Measurements from ENCODE around the gene LOXHD1.

LOXHD1 gene

GRCh38 chr18:46559946-46560670, 96.9 kb downstream of the LOXHD1 start:
- Mint-ChIP-seq H3K36me3 (no peaks in the 10 kb centered on the region), H3K4me1 (no peaks in the 10 kb centered on the region), H3K27me3 (peaks cover 1% of the 10 kb centered on the region), H3K9me3 (no peaks in the 10 kb centered on the region), H3K27ac (no peak overlapping the region), H3K4me3 (no peak overlapping the region)

GRCh38 chr18:46559296-46559695, 97.7 kb downstream of the LOXHD1 start:
- Mint-ChIP-seq H3K36me3 (no peaks in the 10 kb centered on the region), H3K27me3 (no peaks in the 10 kb centered on the region), H3K27ac (no peak overlapping the region), H3K9me3 (no peaks in the 10 kb centered on the region), H3K4me3 (no peak overlapping the region), H3K4me1 (no peaks in the 10 kb centered on the region)

- H3K27ac Mint-ChIP-seq, result no peak overlapping the region
- no peaks in the 10 kb centered on the region for H3K36me3 Mint-ChIP-seq
- H3K4me1 Mint-ChIP-seq, result no peaks in the 10 kb centered on the region
- H3K4me3 Mint-ChIP-seq, result no peak overlapping the region
- no peaks in the 10 kb centered on the region for H3K9me3 Mint-ChIP-seq
- H3K27me3 Mint-ChIP-seq, result no peaks in the 10 kb centered on the region
Observed at GRCh38 chr18:46556590-46557206, 100.3 kb downstream of the LOXHD1 start.

GRCh38 chr18:46555724-46556123, 101.3 kb downstream of the LOXHD1 start:
- H3K4me3 Mint-ChIP-seq, result no peak overlapping the region
- no peaks in the 10 kb centered on the region for H3K9me3 Mint-ChIP-seq
- no peak overlapping the region for H3K27ac Mint-ChIP-seq
- H3K36me3 Mint-ChIP-seq, result no peaks in the 10 kb centered on the region
- no peaks in the 10 kb centered on the region for H3K27me3 Mint-ChIP-seq
- H3K4me1 Mint-ChIP-seq, result no peaks in the 10 kb centered on the region

GRCh38 chr18:46555213-46555612, 101.8 kb downstream of the LOXHD1 start:
- no peak overlapping the region for H3K27ac Mint-ChIP-seq

GRCh38 chr18:46554406-46555080, 102.5 kb downstream of the LOXHD1 start:
- Mint-ChIP-seq H3K4me3 (no peak overlapping the region), H3K27ac (no peak overlapping the region), H3K4me1 (no peaks in the 10 kb centered on the region), H3K9me3 (no peaks in the 10 kb centered on the region), H3K27me3 (no peaks in the 10 kb centered on the region), H3K36me3 (no peaks in the 10 kb centered on the region)

More at GRCh38 chr18:46555213-46555612, 101.8 kb downstream of the LOXHD1 start:
- Mint-ChIP-seq H3K4me1 (no peaks in the 10 kb centered on the region), H3K27me3 (no peaks in the 10 kb centered on the region), H3K36me3 (no peaks in the 10 kb centered on the region), H3K9me3 (no peaks in the 10 kb centered on the region), H3K4me3 (no peak overlapping the region)

- H3K4me1 Mint-ChIP-seq, result no peaks in the 10 kb centered on the region
- H3K9me3 Mint-ChIP-seq, result no peaks in the 10 kb centered on the region
- H3K27ac Mint-ChIP-seq, result no peak overlapping the region
- no peak overlapping the region for H3K4me3 Mint-ChIP-seq
- H3K36me3 Mint-ChIP-seq, result no peaks in the 10 kb centered on the region
- peaks cover 2% of the 10 kb centered on the region for H3K27me3 Mint-ChIP-seq
Observed at GRCh38 chr18:46550609-46551008, 106.4 kb downstream of the LOXHD1 start.

- H3K27ac Mint-ChIP-seq, result no peak overlapping the region
- H3K27me3 Mint-ChIP-seq, result peaks cover 2% of the 10 kb centered on the region
- H3K36me3 Mint-ChIP-seq, result no peaks in the 10 kb centered on the region
- no peaks in the 10 kb centered on the region for H3K9me3 Mint-ChIP-seq
- no peak overlapping the region for H3K4me3 Mint-ChIP-seq
- H3K4me1 Mint-ChIP-seq, result no peaks in the 10 kb centered on the region
Observed at GRCh38 chr18:46547520-46547919, 109.5 kb downstream of the LOXHD1 start.

- H3K4me3 Mint-ChIP-seq, result no peak overlapping the region
- H3K4me1 Mint-ChIP-seq, result peaks cover 4% of the 10 kb centered on the region
- no peaks in the 10 kb centered on the region for H3K9me3 Mint-ChIP-seq
- H3K27me3 Mint-ChIP-seq, result peaks cover 2% of the 10 kb centered on the region
- no peak overlapping the region for H3K27ac Mint-ChIP-seq
- no peaks in the 10 kb centered on the region for H3K36me3 Mint-ChIP-seq
Observed at GRCh38 chr18:46546111-46546640, 110.8 kb downstream of the LOXHD1 start.

GRCh38 chr18:46542545-46542944, 114.5 kb downstream of the LOXHD1 start:
- H3K9me3 Mint-ChIP-seq, result no peaks in the 10 kb centered on the region
- peaks cover 2% of the 10 kb centered on the region for H3K27me3 Mint-ChIP-seq
- H3K27ac Mint-ChIP-seq, result no peak overlapping the region
- no peaks in the 10 kb centered on the region for H3K36me3 Mint-ChIP-seq
- no peak overlapping the region for H3K4me3 Mint-ChIP-seq
- H3K4me1 Mint-ChIP-seq, result peaks cover 4% of the 10 kb centered on the region

GRCh38 chr18:46541626-46542189, 115.3 kb downstream of the LOXHD1 start:
- peaks cover 2% of the 10 kb centered on the region for H3K27me3 Mint-ChIP-seq
- H3K27ac Mint-ChIP-seq, result no peak overlapping the region
- H3K4me3 Mint-ChIP-seq, result no peak overlapping the region
- H3K4me1 Mint-ChIP-seq, result peaks cover 4% of the 10 kb centered on the region
- no peaks in the 10 kb centered on the region for H3K36me3 Mint-ChIP-seq
- no peaks in the 10 kb centered on the region for H3K9me3 Mint-ChIP-seq

GRCh38 chr18:46538376-46538775, 118.6 kb downstream of the LOXHD1 start:
- Mint-ChIP-seq H3K36me3 (no peaks in the 10 kb centered on the region), H3K4me1 (peaks cover 4% of the 10 kb centered on the region), H3K9me3 (no peaks in the 10 kb centered on the region), H3K27ac (no peak overlapping the region), H3K27me3 (no peaks in the 10 kb centered on the region), H3K4me3 (no peak overlapping the region)

- Mint-ChIP-seq H3K36me3 (no peaks in the 10 kb centered on the region), H3K27me3 (no peaks in the 10 kb centered on the region), H3K27ac (no peak overlapping the region), H3K4me3 (no peak overlapping the region), H3K9me3 (no peaks in the 10 kb centered on the region), H3K4me1 (no peaks in the 10 kb centered on the region)
Observed at GRCh38 chr18:46536215-46536874, 120.7 kb downstream of the LOXHD1 start.

- Mint-ChIP-seq H3K4me3 (no peak overlapping the region), H3K9me3 (no peaks in the 10 kb centered on the region), H3K27me3 (no peaks in the 10 kb centered on the region), H3K4me1 (no peaks in the 10 kb centered on the region), H3K36me3 (no peaks in the 10 kb centered on the region), H3K27ac (no peak overlapping the region)
Observed at GRCh38 chr18:46531482-46531881, 125.5 kb downstream of the LOXHD1 start.

GRCh38 chr18:46528037-46528436, 129.0 kb downstream of the LOXHD1 start:
- H3K9me3 Mint-ChIP-seq, result no peaks in the 10 kb centered on the region
- no peak overlapping the region for H3K4me3 Mint-ChIP-seq
- no peak overlapping the region for H3K27ac Mint-ChIP-seq
- H3K36me3 Mint-ChIP-seq, result no peaks in the 10 kb centered on the region
- H3K4me1 Mint-ChIP-seq, result no peaks in the 10 kb centered on the region
- peaks cover 3% of the 10 kb centered on the region for H3K27me3 Mint-ChIP-seq

Measured in activated naive CD4-positive, alpha-beta T cell treated with anti-CD3 and anti-CD28 coated beads, Interleukin-2, amount 50 U/mL, for 24 hours (primary cell).